GM12891 (cell line): ENCODE data around the gene CLCNKA.

ENCODE experiments used
- POLR2A ChIP-seq: IDR thresholded peaks from 2 replicates; pipeline ENCODE4 v1.6.1; 2011; ENCODE audit warnings: low read depth, low read length, control low read depth
- POLR2AphosphoS5 ChIP-seq: IDR thresholded peaks from 2 replicates; pipeline ENCODE4 v1.6.1; 2011; ENCODE audit warnings: low read depth, low read length, control low read depth
- POU2F2 ChIP-seq: IDR thresholded peaks from 2 replicates; pipeline ENCODE4 v1.6.1; 2011; ENCODE audit warnings: low read depth, mild to moderate bottlenecking, control low read depth, low read length, moderate library complexity

DNA sequence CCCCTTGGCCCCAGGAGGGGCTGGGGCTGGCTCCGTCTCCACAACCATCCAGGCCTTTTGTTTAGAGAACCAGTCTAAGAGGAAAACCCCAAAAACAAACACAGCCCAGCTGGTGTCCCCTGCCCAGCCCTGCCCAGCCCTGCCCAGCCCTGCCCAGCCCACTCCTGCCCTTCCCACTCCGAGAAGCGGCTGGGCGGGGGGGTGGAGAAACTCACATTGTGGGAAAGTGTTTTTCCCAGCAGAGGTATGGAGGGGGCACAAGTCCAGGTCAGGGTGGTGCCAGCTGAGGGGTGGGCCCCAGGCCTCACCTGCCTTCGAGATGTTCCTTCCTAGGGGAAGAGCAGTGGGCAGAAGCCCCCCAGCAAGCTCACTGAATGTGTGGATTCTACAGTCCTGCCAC is 61.6 kb downstream of the CLCNKA start:
- no peak for TF ChIP-seq POLR2A
- no peak for TF ChIP-seq POLR2AphosphoS5
- no peak for TF ChIP-seq POU2F2
